Activated T-cell treated with anti-CD3 and anti-CD28 coated beads, Interleukin-2, amount 50 U/mL, for 48 hours (primary cell): ENCODE data around the gene SHANK2.

Experiments
- DNase-seq, 2 experiments: peaks; one replicate each; pipeline ENCODE4 v3.0.0-alpha.2; 2020

The SHANK2 gene

DNA sequence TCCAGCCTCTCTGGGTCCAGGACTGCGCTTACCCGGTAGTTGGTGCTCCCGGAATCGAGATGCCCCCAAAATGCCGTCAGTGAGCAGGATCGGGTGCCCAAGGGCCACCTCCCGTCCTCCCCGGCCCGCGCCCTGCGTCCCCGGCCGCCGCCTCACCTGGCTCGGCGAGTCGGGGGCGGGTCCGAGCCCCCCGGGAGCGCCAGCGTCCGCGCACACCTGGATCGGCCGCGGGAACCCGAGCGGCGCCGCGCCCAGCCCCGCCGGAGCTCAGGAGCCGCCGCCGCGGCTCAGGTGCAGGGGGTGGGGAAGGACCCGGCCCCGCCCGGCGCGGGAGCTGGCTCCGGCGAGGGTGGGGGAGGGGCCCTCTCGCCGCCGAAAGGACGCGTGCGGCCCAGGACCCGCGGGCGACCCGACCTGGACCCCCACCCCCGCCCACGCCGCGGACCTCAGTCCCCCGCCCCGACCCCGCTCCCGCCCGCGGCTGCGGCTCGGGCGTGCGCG lies at the start of gene SHANK2:
Gene SHANK2 (minus strand): TSS at position 309 of the 501 bp plus-strand sequence. CDS start 105,251 bp downstream, outside the sequence.
- DNase-seq = no peak

- no peak for DNase-seq
Observed at GRCh38 chr11:71301858-71302533, 49.6 kb upstream of the SHANK2 start.

- DNase-seq = no peak
Observed at GRCh38 chr11:71301046-71301857, 48.9 kb upstream of the SHANK2 start.

GRCh38 chr11:71300187-71300586 lies 47.8 kb upstream of the SHANK2 start:
- DNase-seq = no peak

GRCh38 chr11:71298761-71299181 lies 46.4 kb upstream of the SHANK2 start:
- no peak for DNase-seq

GRCh38 chr11:71298016-71298550 lies 45.7 kb upstream of the SHANK2 start:
- DNase-seq = no peak

GRCh38 chr11:71294846-71295600 lies 42.6 kb upstream of the SHANK2 start:
- DNase-seq = no peak

- no peak for DNase-seq
Observed at GRCh38 chr11:71293961-71294782, 41.8 kb upstream of the SHANK2 start.

DNA sequence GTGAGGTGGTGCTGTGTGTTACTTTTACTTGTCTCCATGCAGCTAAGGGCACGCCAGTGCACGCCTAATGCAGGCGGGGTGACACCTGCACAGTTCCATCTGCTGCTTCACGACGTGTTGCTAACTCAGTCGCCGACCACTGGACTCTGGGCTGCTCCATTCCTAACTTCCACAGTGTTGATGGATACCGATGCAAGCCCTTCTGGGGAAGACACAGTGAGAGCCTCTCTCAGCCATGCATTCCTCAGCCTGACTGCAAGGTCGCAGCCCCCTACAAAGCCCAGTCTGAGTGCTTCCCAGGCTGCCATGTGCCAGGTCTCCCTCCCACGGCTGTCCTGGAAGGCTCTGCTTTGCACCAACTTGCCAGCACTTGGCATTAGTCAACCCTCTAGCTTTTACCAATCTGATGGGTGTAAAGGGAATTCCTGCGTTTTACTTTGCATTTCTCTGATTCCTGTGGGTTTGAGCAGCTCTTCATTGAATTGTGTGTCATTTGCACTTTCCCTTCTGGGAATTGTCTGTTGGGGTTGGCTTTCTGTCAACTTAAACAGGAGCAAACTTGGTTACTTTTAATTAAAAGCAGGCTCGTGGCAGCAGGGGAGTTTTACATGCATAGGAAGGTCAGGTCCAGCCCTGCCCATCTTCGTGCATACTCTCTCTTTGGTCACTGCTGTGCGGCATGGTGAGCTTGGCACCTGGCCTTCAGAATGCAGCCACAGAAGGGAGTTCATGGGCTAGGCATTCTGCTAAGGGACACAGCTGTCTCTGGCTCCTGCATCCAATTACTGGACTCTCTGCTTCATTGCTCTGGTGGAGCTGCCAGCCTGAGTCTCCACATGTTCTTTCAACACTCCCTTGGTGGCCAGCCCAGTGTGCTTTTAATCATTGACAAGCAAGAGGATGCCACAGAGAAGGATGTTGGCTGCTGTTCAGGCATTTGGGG lies 34.6 kb upstream of the SHANK2 start:
- no peak for DNase-seq

GRCh38 chr11:71285111-71285510 lies 32.7 kb upstream of the SHANK2 start:
- DNase-seq = no peak

GRCh38 chr11:71284525-71285092 lies 32.2 kb upstream of the SHANK2 start:
- DNase-seq = no peak

- no peak for DNase-seq
Observed at GRCh38 chr11:71283971-71284441, 31.6 kb upstream of the SHANK2 start.

DNA sequence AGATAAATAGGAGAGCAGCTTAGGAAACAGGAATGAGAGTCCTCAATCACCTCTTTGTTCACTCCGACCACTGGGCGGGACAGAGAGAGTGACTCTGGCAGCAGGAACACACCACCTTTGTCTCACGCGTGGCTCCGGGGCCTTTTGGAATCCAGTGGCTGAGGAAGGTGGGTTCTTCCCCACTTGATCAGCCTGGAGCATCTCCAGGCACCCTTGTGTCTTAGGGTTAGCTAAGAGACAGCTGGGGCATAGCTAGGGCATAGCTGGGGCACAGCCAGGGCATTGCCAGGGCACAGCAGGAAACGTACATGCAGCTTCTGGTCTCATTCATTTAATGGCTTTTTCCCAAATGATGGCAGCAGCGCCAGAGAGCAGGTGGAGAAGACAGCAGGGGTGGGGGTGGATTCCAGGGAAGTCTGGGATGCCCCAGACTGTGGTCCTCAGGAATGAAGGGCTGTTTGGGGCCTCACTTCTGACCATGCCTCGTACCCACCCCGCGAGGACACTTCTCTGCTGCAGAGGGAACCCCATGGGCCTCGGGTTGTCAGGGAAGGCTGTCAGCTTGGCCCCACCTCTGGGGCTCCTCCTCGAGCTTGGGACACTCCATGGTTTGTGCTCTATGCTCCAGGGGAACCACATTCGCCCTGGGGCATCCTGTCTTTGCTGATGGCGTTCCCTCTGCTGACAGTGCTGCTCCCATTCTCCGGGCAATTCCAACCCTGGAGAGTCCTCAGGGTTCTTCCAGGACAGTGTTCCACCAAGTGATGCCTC lies 30.4 kb upstream of the SHANK2 start:
- DNase-seq = no peak

DNA sequence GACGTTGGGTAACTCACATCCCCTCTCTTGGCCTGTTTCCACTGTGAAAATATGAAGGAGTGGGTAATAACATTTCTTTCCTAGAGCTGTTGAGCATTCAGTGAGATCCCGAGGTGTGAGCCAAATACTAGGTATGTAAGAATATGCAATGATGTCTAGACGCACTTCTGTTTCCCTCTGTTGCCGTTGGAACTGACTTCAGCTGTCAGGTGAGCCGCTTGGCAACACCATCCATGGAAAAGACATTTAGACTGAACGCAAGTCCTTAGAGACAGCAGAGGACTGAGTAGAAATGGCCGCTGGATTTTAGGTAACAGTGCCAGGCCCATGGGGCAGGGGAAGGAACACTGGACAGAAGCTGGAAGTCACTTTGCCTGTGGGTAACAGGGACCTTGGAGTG lies 29.5 kb upstream of the SHANK2 start:
- no peak for DNase-seq

DNA sequence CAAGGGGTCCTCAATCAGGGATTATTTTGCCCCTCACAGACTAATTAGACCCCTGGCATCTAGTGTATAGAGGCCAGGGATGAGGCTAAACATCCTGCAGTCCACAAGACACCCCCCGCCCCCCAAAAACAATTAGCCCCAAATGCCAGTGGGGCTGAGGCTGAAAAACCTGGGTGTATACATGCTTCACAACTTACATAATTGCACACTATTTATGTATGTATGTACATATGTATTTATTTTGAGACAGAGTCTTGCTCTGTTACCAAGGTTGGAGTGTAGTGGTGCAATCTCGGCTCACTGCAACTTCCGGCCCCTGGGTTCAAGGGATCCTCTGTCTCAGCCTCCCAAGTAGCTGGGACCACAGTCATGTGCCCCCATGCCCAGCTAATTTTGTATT lies 28.8 kb upstream of the SHANK2 start:
- no peak for DNase-seq

DNA sequence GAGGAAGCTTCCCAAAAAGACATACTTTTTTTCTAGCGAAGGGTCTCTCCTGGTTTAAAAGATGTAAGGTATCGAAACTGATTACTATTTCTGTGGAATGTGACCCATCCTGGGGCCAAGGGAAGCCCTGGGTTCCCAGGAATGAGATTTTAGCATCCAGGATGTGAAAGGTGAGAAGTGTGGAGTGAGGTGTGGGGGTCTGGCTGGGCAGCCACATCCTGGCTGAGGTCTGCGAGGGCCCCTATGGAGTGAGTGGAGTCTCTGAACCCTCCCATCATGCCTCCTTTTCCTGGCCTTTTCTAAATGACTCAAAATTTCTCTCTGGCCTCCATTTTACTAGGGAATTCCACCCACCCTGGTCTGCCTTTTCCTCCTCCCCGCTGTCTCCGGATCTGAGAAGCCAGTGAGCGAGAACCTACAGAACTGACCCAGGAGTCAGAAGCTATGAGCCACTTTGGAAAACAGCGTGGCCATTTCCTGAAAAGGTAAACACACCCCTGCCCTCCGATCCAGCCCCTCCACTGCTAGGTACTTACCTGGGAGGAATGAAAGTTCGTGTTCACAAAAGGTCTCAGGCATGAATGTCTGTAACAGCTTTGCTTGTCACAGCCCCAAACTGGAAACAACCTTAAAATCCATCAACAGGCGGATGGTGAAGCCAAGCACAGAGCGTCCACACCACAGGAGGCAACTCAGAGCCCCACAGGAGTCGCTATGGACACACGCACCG lies 27.7 kb upstream of the SHANK2 start:
- DNase-seq = no peak

DNA sequence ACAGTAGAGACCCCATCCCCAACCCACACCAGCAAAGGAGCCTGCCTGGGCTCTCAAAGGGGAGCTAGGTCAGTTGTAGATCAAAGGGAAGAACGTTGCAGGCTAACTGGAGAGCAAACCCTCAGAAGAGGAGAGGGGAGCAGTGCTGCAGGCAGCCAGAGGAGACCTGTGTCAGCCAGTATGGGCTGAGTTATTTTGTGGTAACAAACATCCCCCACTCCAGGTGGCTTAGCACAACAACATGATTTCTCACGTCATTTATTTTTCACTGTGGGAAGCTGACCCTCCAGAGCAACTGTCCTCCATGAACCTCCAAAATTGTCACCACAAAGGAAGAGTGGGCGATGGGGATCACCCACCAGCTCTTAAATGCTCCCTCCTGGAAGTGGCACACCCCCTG lies 19.8 kb upstream of the SHANK2 start:
- no peak for DNase-seq

DNA sequence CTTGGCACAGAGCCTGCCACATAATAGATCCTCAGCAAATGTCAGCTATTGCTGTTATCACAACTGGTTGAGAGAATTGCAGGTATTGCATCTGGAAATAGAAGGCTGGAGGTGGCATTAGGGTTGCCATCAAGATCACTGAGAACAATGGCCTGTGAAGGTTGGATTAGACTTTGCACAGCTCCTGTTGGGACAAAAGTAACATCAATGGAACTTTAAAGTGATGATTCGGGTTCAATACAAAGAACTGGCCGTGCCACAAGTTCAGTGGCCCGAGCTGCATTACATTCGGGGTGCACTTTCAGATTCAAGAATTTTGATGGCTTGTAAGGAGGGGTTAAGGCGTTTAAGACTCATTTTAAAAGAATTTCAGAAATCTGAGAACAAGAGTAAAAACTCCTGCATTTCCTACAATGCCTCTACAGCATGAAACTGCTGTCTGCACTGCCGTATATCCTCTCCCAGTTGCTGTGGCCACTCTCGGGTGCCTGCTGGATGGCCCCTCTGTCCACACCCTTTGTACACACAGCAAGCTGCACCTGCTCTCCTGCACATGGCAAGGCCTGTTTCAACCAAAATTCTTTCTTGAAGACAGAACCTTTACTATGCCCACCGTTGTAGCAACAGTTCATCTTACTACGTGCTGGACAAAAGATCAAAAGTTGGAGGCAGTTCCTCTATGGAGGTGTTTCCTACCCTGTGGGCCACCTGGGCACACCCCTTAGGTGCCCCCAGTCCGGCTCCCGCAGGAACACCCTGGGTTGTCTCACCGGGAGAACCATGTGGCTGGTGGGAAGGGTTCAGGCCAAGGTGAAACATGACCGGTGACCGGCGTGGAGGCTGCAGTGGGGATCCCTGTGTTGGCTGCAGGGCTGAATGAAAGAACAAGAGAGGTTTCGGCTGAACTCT lies 17.5 kb upstream of the SHANK2 start:
- DNase-seq = no peak
